Measurements from ENCODE around the gene SNX13.

- TF ChIP-seq POLR2AphosphoS5 (IDR thresholded peaks at IDR 0.05) (no peak), CTCF (IDR thresholded peaks at IDR 0.05) (no peak), POLR2A (IDR thresholded peaks at IDR 0.05) (no peak), EP300 (IDR thresholded peaks at IDR 0.05) (no peak)
Measured at GRCh38 chr7:17870406-17870805, 69.9 kb downstream of the SNX13 start.

Data from sigmoid colon (tissue), 4 donors.